HL-60 (cell line): ENCODE data around the gene MLLT10.

Experiments
- DNase-seq, 2 experiments: peaks; one replicate each; pipeline ENCODE4 v3.0.0-alpha.2; 2010 to 2020; ENCODE audit warnings: low read depth in 1 of 2, low spot score in 1 of 2
- H3K27ac ChIP-seq: fragments of 250-450 bp; sonication (Bioruptor Pico); replicated peaks from 2 replicates; pipeline ENCODE4 v1.5.1; 2020; ENCODE audit warnings: mild to moderate bottlenecking, moderate library complexity
- H3K27me3 ChIP-seq: fragments of 250-450 bp; sonication (Bioruptor Pico); 2 replicates; pipeline ENCODE4 v1.5.1; 2021; ENCODE audit warnings: mild to moderate bottlenecking, moderate library complexity; ENCODE audit not compliant: insufficient read depth, poor library complexity, severe bottlenecking
- H3K4me3 ChIP-seq: replicated peaks from 2 replicates; pipeline ENCODE4 v1.5.1; 2011; ENCODE audit warnings: mild to moderate bottlenecking, control low read depth, low read length; ENCODE audit not compliant: insufficient read depth
- CTCF ChIP-seq: IDR thresholded peaks from one replicate; pipeline ENCODE4 v1.5.1; 2011; ENCODE audit warnings: low read length, control low read depth, inconsistent platforms; ENCODE audit not compliant: insufficient read depth
- GABPA ChIP-seq: IDR thresholded peaks from 2 replicates; pipeline ENCODE4 v1.6.1; 2012; ENCODE audit warnings: low read depth
- POLR2AphosphoS5 ChIP-seq: IDR thresholded peaks from 2 replicates; pipeline ENCODE4 v1.6.1; 2012; ENCODE audit warnings: low read depth
- REST ChIP-seq: IDR thresholded peaks from 2 replicates; pipeline ENCODE4 v1.6.1; 2012; ENCODE audit warnings: low read depth; ENCODE audit not compliant: insufficient replicate concordance
- SPI1 ChIP-seq: IDR thresholded peaks from 2 replicates; pipeline ENCODE4 v1.6.1; 2012; ENCODE audit warnings: low read depth, mild to moderate bottlenecking, borderline replicate concordance

MLLT10 gene

GRCh38 chr10:21518149-21518640, 15.8 kb upstream of the MLLT10 start:
- DNase-seq, result no peak
- no peak overlapping the region for H3K27ac ChIP-seq
- no peak overlapping the region for H3K4me3 ChIP-seq
- H3K27me3 ChIP-seq, result peaks cover 9% of the 10 kb centered on the region
- no peak for TF ChIP-seq CTCF
- no peak for TF ChIP-seq GABPA
- no peak for TF ChIP-seq REST
- no peak for TF ChIP-seq POLR2AphosphoS5
- no peak for TF ChIP-seq SPI1

- TF ChIP-seq CTCF, result no peak
- no peak for TF ChIP-seq SPI1
- no peak for TF ChIP-seq REST
- TF ChIP-seq POLR2AphosphoS5, result no peak
- no peak for TF ChIP-seq GABPA
- Histone ChIP-seq H3K27me3 (peaks cover 9% of the 10 kb centered on the region), H3K4me3 (no peak overlapping the region), H3K27ac (no peak overlapping the region)
- DNase-seq, result no peak
These were observed 15.2 kb upstream of the MLLT10 start for GRCh38 chr10:21518641-21519396.

- TF ChIP-seq REST, result no peak
- TF ChIP-seq CTCF, result no peak
- TF ChIP-seq SPI1, result no peak
- no peak for TF ChIP-seq GABPA
- no peak for TF ChIP-seq POLR2AphosphoS5
- H3K27me3 ChIP-seq, result peaks cover 9% of the 10 kb centered on the region
- DNase-seq, result no peak
- H3K4me3 ChIP-seq, result no peak overlapping the region
- H3K27ac ChIP-seq, result no peak overlapping the region
These were observed 14.6 kb upstream of the MLLT10 start for GRCh38 chr10:21519397-21519933.
